CD4-positive, alpha-beta T cell treated with Interleukin-15 for 4 hours (primary cell): ENCODE results near the gene ZBTB21.
"Not testable (repeated sequence)": the region's sequence is repeated elsewhere in the genome, so short reads cannot be mapped to it uniquely, and the experiment has no call there.

Experiments used
- DNase-seq: peaks from one replicate; pipeline ENCODE4 v3.0.0-alpha.2; 2020; ENCODE audit warnings: low spot score

Gene ZBTB21

GRCh38 chr21:41952568-41953248 is 57.5 kb downstream of the ZBTB21 start:
- DNase-seq = no peak

GRCh38 chr21:41951876-41952567 is 58.1 kb downstream of the ZBTB21 start:
- no peak for DNase-seq

- DNase-seq = no peak
These were observed 59.2 kb downstream of the ZBTB21 start for GRCh38 chr21:41950941-41951351.

GRCh38 chr21:41949631-41950030 is 60.5 kb downstream of the ZBTB21 start:
- DNase-seq = not testable (repeated sequence)

- DNase-seq = no peak
These were observed 61.3 kb downstream of the ZBTB21 start for GRCh38 chr21:41948901-41949300.

- no peak for DNase-seq
These were observed 61.9 kb downstream of the ZBTB21 start for GRCh38 chr21:41948078-41948895.

- DNase-seq = no peak
These were observed 64.2 kb downstream of the ZBTB21 start for GRCh38 chr21:41945982-41946381.

- no peak for DNase-seq
These were observed 66.3 kb downstream of the ZBTB21 start for GRCh38 chr21:41943851-41944250.

- no peak for DNase-seq
These were observed 67.7 kb downstream of the ZBTB21 start for GRCh38 chr21:41942457-41942856.

GRCh38 chr21:41941941-41942340 is 68.2 kb downstream of the ZBTB21 start:
- DNase-seq = no peak

- no peak for DNase-seq
These were observed 69.7 kb downstream of the ZBTB21 start for GRCh38 chr21:41940431-41940830.

GRCh38 chr21:41939391-41939790 is 70.8 kb downstream of the ZBTB21 start:
- no peak for DNase-seq
